Measurements from ENCODE around the gene ATG16L2.
"Not testable (repeated sequence)": the region's sequence is repeated elsewhere in the genome, so short reads cannot be mapped to it uniquely, and the experiment has no call there.

Gene ATG16L2

DNA sequence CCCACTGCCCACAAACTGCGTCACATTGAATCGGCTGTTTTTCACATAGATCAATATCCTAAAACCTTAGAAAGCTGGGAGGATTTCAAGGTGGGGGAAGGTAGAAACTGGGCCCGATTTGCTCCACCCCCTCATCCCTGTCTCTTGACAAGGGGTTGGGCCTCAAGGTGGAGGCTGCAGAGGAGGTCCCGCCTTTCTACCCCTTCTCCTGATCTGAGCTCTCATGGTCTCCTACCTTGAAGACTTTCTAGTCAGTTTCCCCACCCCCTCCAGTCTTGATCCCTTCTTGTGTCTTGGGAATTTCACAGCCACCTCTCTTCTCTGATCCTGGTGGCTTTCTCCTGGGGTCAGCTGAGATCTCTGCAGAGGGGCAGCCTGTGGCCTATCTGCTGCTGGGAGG, 15.8 kb upstream of the ATG16L2 start:
- DNase-seq (ENCODE audit: low read depth in 4 of 4, low spot score in 1 of 4), result no peak

- DNase-seq (ENCODE audit: low read depth in 4 of 4, low spot score in 1 of 4), result no peak
Observed at GRCh38 chr11:72799441-72799840, 14.8 kb upstream of the ATG16L2 start.

DNA sequence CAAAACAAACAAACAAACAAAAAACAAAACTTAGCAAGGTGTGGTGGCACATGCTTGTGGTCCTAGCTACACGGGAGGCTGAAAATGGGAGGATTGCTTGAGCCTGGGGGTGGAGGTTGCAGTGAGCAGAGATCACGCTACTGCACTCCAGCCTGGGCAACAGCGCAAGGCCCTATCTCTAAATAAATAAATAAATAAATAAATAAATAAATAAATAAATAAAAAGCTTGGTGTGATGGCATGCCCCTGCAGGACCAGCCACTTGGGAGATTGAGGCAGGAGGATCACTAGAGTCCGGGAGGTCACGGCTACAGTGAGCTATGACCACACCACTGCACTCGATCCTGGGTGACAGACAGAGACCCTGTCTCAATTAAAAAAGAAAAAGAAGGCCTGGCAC, 11.4 kb upstream of the ATG16L2 start:
- no peak for DNase-seq (ENCODE audit: low read depth in 4 of 4, low spot score in 1 of 4)

DNA sequence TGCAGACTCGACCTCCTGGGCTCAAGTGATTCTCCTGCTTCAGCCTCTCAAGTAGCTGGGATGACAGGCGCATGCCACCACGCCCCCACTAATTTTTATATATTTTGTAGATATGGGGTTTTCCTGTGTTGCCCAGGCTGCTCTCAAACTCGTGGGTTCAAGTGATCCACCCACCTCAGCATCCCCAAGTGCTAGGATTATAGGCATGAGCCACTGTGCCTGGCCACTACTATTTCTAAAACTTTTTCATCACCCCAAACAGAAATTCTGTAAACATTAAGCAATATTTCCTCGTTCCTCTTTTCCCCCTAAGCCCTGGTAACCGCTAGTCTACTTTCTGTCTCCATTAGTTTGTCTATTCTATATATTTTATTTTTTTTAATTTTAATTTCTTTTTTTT, 9.0 kb upstream of the ATG16L2 start:
- no peak for DNase-seq (ENCODE audit: low read depth in 4 of 4, low spot score in 1 of 4)

- not testable (repeated sequence) for DNase-seq (ENCODE audit: low read depth in 4 of 4, low spot score in 1 of 4)
Observed at GRCh38 chr11:72806378-72806777, 7.8 kb upstream of the ATG16L2 start.

GRCh38 chr11:72807021-72807693, 7.1 kb upstream of the ATG16L2 start:
- DNase-seq (ENCODE audit: low read depth in 4 of 4, low spot score in 1 of 4), result no peak

- DNase-seq (ENCODE audit: low read depth in 4 of 4, low spot score in 1 of 4), result no peak
Observed at GRCh38 chr11:72807792-72808191, 6.4 kb upstream of the ATG16L2 start.

GRCh38 chr11:72808331-72808798, 5.8 kb upstream of the ATG16L2 start:
- DNase-seq (ENCODE audit: low read depth in 4 of 4, low spot score in 1 of 4), result no peak

DNA sequence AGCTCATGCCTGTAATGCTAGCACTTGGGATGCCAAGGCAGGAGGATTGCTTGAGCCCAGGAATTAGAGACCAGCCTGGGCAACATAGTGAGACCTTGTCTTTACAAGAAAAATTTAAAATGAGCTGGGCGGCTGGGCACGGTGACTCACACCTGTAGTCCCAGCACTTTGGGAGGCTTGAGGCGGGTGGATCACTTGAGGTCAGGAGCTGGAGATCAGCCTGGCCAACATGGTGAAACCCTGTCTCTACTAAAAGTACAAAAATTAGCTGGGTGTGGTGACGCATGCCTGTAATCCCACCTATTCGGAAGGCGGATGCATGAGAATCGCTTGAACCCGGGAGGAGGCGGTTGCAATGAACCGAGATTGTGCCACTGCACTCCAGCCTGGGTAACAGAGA, 2.5 kb upstream of the ATG16L2 start:
- DNase-seq (ENCODE audit: low read depth in 4 of 4, low spot score in 1 of 4), result not testable (repeated sequence)

DNA sequence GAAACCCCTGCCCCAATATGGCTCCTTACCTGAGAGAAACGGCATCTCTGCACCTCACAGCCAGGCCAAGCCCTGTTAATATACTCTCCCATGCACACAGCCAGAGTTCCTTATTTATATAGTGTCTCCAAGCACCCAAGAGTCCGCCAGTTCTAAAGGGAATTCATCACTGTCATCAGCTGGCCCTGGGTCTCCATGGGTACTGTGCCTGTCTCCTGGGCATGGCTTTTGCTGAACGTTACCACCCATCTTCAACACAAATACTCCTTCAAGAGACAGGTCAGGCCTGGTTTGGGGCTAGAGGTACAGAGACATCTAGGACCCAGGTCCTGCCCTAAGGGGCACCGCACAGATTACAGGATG, 1.6 kb upstream of the ATG16L2 start:
- no peak for DNase-seq (ENCODE audit: low read depth in 4 of 4, low spot score in 1 of 4)

- DNase-seq (ENCODE audit: low read depth in 4 of 4, low spot score in 1 of 4), result peak in 3 of 4 experiments; percentile 36 to 73 (median 51)
Observed at GRCh38 chr11:72812967-72813739, 1.1 kb upstream of the ATG16L2 start.

DNA sequence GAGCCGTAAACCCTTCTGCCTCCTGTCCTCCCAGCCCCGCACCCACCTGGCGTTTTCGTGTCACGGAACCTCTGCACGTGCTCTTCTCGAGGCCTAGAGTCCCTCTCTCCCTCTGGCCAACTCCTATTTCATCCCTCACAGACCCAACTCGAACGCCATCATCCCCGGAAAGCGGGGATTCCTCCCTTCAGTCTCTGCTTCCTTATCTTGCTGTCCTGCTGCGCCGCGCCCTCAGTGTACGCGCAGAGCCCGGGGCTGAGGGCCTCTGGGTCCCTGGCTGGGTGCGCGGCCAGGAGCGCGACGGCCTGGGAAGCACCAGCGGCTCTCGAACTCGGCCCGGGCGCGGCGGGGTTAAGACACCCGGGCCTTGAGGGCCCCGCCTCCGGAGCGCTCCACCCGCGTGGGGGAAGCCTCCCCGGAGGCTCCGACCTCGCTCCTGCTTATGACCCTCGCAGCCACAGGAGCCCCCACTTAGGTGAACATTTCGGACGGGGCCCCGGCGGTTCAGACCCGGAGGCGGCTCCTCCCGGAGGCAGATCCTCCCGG, 398 bp upstream of the ATG16L2 start:
- peak in 3 of 4 experiments; percentile 73 to 78 (median 74) for DNase-seq (ENCODE audit: low read depth in 4 of 4, low spot score in 1 of 4)

GRCh38 chr11:72815110-72815618, 953 bp downstream of the ATG16L2 start:
- no peak for DNase-seq (ENCODE audit: low read depth in 4 of 4, low spot score in 1 of 4)

GRCh38 chr11:72816404-72816990, 2.3 kb downstream of the ATG16L2 start:
- no peak for DNase-seq (ENCODE audit: low read depth in 4 of 4, low spot score in 1 of 4)

DNA sequence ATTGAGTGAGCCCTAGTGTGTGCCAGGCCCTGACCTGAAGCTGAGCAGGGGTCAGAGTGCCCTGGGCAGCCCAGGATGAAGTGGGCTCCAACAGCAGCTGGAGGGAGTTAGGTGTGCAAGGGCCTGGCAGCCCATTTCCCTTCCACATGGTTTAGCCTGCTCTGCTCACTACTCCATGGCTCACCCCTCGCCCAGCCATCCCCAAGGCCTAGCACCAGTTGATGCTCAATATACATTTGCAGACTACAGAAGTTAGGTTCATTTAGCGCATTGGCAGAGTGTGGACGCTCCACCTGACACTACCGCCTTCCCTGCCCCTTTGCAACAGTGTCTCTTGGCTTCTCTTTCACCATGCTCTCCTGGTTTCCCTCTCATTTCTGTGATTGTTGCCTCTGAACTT, 3.8 kb downstream of the ATG16L2 start:
- DNase-seq (ENCODE audit: low read depth in 4 of 4, low spot score in 1 of 4), result no peak

- DNase-seq (ENCODE audit: low read depth in 4 of 4, low spot score in 1 of 4), result no peak
Observed at GRCh38 chr11:72818971-72819370, 4.8 kb downstream of the ATG16L2 start.

GRCh38 chr11:72820439-72821139, 6.4 kb downstream of the ATG16L2 start:
- DNase-seq (ENCODE audit: low read depth in 4 of 4, low spot score in 1 of 4), result no peak

DNA sequence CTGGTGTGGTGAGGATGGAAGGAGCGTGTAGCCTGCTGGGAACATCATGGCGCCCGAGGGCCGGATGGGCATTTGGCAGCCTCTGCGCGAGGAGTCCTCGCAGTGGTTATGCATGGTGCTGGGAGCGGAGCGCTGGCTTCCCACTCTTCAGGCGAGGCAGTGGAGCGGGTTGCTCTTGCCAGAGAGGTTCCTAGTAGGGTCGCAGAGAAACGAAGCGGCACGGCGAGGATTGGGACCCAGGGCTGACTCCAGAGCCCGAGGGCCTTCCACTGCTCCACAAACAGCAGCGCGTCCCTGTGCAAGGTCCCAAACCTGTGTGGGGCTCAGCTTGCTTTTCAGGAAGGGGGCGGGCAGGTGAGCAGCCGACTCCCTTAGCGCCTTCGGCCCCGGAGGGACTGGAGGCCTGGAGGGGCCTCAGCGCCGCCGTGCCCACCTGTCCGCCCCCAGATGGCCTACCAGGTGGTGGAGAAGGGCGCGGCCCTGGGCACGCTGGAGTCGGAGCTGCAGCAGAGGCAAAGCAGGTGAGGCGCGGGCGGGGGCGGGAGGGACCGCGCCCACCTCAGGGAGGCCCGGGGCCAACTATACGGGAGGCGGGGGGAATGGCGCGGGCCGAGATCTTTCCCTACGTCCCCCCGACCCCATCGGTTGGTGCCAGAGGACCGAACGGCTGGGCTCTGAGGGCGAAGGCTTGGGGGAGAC, 7.2 kb downstream of the ATG16L2 start:
- no peak for DNase-seq (ENCODE audit: low read depth in 4 of 4, low spot score in 1 of 4)

GRCh38 chr11:72821920-72822799, 7.9 kb downstream of the ATG16L2 start:
- peak; percentile 57 to 88 (median 68) for DNase-seq (ENCODE audit: low read depth in 4 of 4, low spot score in 1 of 4)
